B cell (primary cell): ENCODE results near the gene ADAMTS13. TPM values are rescaled to one million over a fixed set of nuclear protein-coding genes. Genes with fewer than 3 reads are reported as not detected.
A peak's percentile ranks its signal among the peaks of the same experiment; 100 is the strongest.

Experiments
- ATAC-seq: fragments of 200-7000 bp; cut with Tn5 transposase; one replicate; pipeline ENCODE4 v1.10.0; 2021; ENCODE audit warnings: low read depth, mild to moderate bottlenecking, moderate number of reproducible peaks, moderate library complexity
- CTCF ChIA-PET: fragments of 350-600 bp; sonication (Branson Sonifier 250); formaldehyde crosslinking; loops from one replicate; lab custom pipeline; 2021; ENCODE audit warnings: antibody characterized with exemption, inconsistent platforms; lab: Charles Lee
- POLR2A ChIA-PET: fragments of 350-600 bp; sonication (Branson Sonifier 250); formaldehyde crosslinking; loops from one replicate; lab custom pipeline; 2021; ENCODE audit warnings: antibody characterized with exemption; lab: Charles Lee
- DNase-seq: peaks from one replicate; pipeline ENCODE4 v3.0.0; 2013
- H2AFZ ChIP-seq: 2 replicates; pipeline ENCODE4 v1.6.1; 2012; ENCODE audit warnings: mild to moderate bottlenecking, low read depth, low read length; ENCODE audit not compliant: insufficient read depth, poor library complexity, severe bottlenecking
- H3K27ac ChIP-seq, 2 donors: 1 replicate in 1 of 2; 2 replicates in 1 of 2; pipeline ENCODE4 v1.5.1; 2012 to 2013; ENCODE audit warnings: low read length in 2 of 2, mild to moderate bottlenecking in 2 of 2, moderate library complexity in 1 of 2
- H3K27me3 ChIP-seq, 4 experiments: fragments of 200-600 bp in 1 of 4; sonication (generic) in 1 of 4; replicated peaks in 1 of 4; 1 replicate in 2 of 4; 2 replicates in 2 of 4; pipeline versions ENCODE4 v1.6.1 to v1.7.0; 2013 to 2016; ENCODE audit warnings: low read length in 3 of 4, mild to moderate bottlenecking in 2 of 4, mixed read lengths in 1 of 4, moderate library complexity in 1 of 4; ENCODE audit not compliant: insufficient read depth in 4 of 4, control insufficient read depth in 3 of 4; ENCODE audit errors: control extremely low read depth in 1 of 4
- H3K36me3 ChIP-seq, 2 experiments: replicated peaks in 1 of 2; 1 replicate in 1 of 2; 2 replicates in 1 of 2; pipeline versions ENCODE4 v1.6.1 to v1.7.1; 2013; ENCODE audit warnings: low read length in 1 of 2; ENCODE audit not compliant: insufficient read depth in 2 of 2, control insufficient read depth in 1 of 2; ENCODE audit errors: control extremely low read depth in 1 of 2, extremely low read depth in 1 of 2
- H3K4me1 ChIP-seq, 2 donors: fragments of 200-600 bp in 1 of 2; sonication (generic) in 1 of 2; 1 replicate in 1 of 2; 2 replicates in 1 of 2; pipeline versions ENCODE4 v1.5.1 to v1.6.1; 2013 to 2017; ENCODE audit warnings: low read length in 2 of 2; ENCODE audit not compliant: control insufficient read depth in 2 of 2, insufficient read depth in 2 of 2
- H3K4me2 ChIP-seq: replicated peaks from 2 replicates; pipeline ENCODE3; 2012; ENCODE audit warnings: mild to moderate bottlenecking, low read depth, low read length; ENCODE audit not compliant: poor library complexity, severe bottlenecking
- H3K4me3 ChIP-seq, 5 experiments: fragments of 200-600 bp in 1 of 5; sonication (generic) in 1 of 5; 1 replicate in 3 of 5; 2 replicates in 2 of 5; pipeline versions ENCODE4 v1.5.1 to v1.7.0; 2011 to 2016; ENCODE audit warnings: low read length in 4 of 5, mild to moderate bottlenecking in 4 of 5, low read depth in 2 of 5, control low read depth in 1 of 5, moderate library complexity in 1 of 5; ENCODE audit not compliant: insufficient read depth in 1 of 5; ENCODE audit errors: control extremely low read depth in 1 of 5, extremely low read depth in 1 of 5
- H3K79me2 ChIP-seq: fragments of 200-600 bp; sonication (generic); one replicate; pipeline ENCODE4 v1.6.0; 2016; ENCODE audit warnings: low read length; ENCODE audit not compliant: control insufficient read depth, insufficient read depth
- H3K9ac ChIP-seq: fragments of 200-600 bp; sonication (generic); 2 replicates; pipeline ENCODE4 v1.6.1; 2017; ENCODE audit warnings: mild to moderate bottlenecking, low read length, moderate library complexity
- H3K9me3 ChIP-seq, 3 donors: one replicate each; pipeline versions ENCODE4 v1.6.1 to v1.7.1; 2013; ENCODE audit warnings: low read length in 2 of 3; ENCODE audit not compliant: control insufficient read depth in 2 of 3, insufficient read depth in 1 of 3; ENCODE audit errors: control extremely low read depth in 1 of 3
- H4K20me1 ChIP-seq: 2 replicates; pipeline ENCODE4 v1.6.0; 2012; ENCODE audit warnings: mild to moderate bottlenecking, low read length; ENCODE audit not compliant: insufficient read depth, control insufficient read depth, poor library complexity, severe bottlenecking
- H3K27ac Mint-ChIP-seq: one replicate; pipeline ENCODE4 v1.8.0; 2021; ENCODE audit warnings: mixed read lengths
- H3K27me3 Mint-ChIP-seq: one replicate; pipeline ENCODE4 v1.8.0; 2021; ENCODE audit warnings: mixed read lengths
- H3K4me1 Mint-ChIP-seq: one replicate; pipeline ENCODE4 v1.8.0; 2021; ENCODE audit warnings: mixed read lengths
- H3K4me3 Mint-ChIP-seq: one replicate; pipeline ENCODE4 v1.8.0; 2021; ENCODE audit warnings: mixed read lengths
- H3K9me3 Mint-ChIP-seq: one replicate; pipeline ENCODE4 v1.8.0; 2022; ENCODE audit warnings: mixed read lengths; ENCODE audit not compliant: insufficient read depth
- EZH2 ChIP-seq: IDR thresholded peaks from 2 replicates; pipeline ENCODE4 v1.6.1; 2012; ENCODE audit warnings: borderline replicate concordance, low read depth, mild to moderate bottlenecking, moderate library complexity, low read length; ENCODE audit not compliant: insufficient read depth, poor library complexity, severe bottlenecking
- WGBS: methylation state at CpG from one replicate; pipeline ENCODE4 v1.1.5; 2013; ENCODE audit warnings: missing lambda C conversion rate; ENCODE audit not compliant: insufficient coverage; 5-methylcytosine and 5-hydroxymethylcytosine counted together
- intact Hi-C: fragments of 100-400 bp; cut with micrococcal nuclease; formaldehyde crosslinking; loops from one replicate; pipeline ENCODE4 v1.10.0; 2022
- polyA plus RNA-seq: library from polyadenylated mRNA; depleted of rRNA; stranded (reverse); fragments of >200 nt; gene quantifications from 2 replicates; pipeline ENCODE4 v1.2.3, GENCODE V29; 2012
- total RNA-seq, 2 donors: library from RNA; stranded (reverse); fragments of 120-200 nt in 1 of 2; gene quantifications; 1 replicate in 1 of 2; 2 replicates in 1 of 2; pipeline versions ENCODE4 v1.2.3 to v1.2.4, GENCODE V29; 2013 to 2022
- TF ChIP-seq, protein P1 (sequence below): fragments of 200-600 bp; IDR thresholded peaks from one replicate; pipeline ENCODE4 v1.8.0; 2022; ENCODE audit warnings: antibody characterized with exemption, mild to moderate bottlenecking

ADAMTS13 gene
- total and polyA plus RNA-seq, 2 donors (not counting 1 experiment from before 2014, with no cell fraction given): 2.5 to 5.7 TPM

DNA sequence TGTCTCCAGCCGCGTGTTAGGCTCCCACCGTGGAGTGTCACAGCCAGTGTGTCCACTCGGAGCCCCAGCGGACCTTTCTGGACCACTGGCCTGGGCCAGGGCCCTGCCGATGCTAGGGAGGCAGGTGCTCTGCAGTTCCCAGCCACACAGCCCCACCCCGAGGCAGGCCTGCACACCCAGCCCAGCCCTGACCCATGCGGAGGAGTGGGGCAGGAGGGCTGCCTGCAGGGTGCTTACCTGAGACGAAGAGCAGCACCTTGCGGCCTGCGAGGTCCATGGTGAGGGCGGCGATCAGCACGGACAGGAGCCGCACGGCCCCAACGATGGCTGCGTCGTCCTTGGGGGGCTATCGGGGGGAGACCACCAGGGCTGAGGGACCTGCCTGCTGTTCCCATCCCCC, 51.6 kb downstream of the ADAMTS13 start:
- POLR2A ChIA-PET: interaction anchor here (0.6 kb wide), 1 partner anchor 22 kb away, joined by 9 read pairs; no protein-coding TSS in a partner anchor
- intact Hi-C loops: loop anchor here (10.0 kb wide), 1 partner anchor 359 kb away; no protein-coding TSS in a partner anchor
- H3K36me3 ChIP-seq: peaks cover 0 to 64% of the 10 kb centered on the region in 2 experiments

DNA sequence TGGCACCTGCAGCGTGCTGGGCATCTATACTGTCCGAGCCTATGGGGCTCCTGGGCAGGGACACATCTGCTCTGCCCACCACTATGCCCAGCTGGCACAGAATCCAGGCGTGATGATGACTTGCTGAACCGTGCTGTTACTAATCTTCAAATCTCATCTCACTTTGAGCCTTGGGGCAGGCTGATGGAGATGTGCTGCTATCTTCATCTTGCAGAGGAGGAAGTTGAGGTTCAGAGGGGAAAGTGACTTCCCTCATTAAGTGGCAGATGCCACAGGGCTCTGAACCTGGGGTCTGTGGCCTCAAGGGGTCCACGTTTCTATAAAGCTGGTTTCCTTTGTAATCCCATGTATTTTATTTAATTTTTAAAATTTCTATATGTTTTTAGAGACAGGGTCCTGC, 52.0 kb downstream of the ADAMTS13 start:
- ChIA-PET POLR2A (interaction anchor here (0.6 kb wide), 1 partner anchor 23 kb away, joined by 9 read pairs; no protein-coding TSS in a partner anchor), CTCF (interaction anchor here (0.7 to 1.4 kb wide), 3 partner anchors 12 to 287 kb away, joined by 3 to 4 read pairs (median 3); no protein-coding TSS in a partner anchor)
- Histone ChIP-seq H3K4me3 (no peak overlapping the region), H3K27ac (no peak overlapping the region), H3K79me2 (peaks cover 33% of the 10 kb centered on the region), H3K9ac (no peak overlapping the region), H3K27me3 (no peaks in the 10 kb centered on the region), H3K9me3 (no peaks in the 10 kb centered on the region), H2AFZ (no peak overlapping the region), H3K36me3 (peaks cover 0 to 62% of the 10 kb centered on the region in 2 experiments), H3K4me2 (peak overlapping the region; percentile 45), H3K4me1 (peaks cover 25 to 53% of the 10 kb centered on the region in 2 donors), H4K20me1 (peaks cover 80% of the 10 kb centered on the region)
- Mint-ChIP-seq H3K27me3 (no peaks in the 10 kb centered on the region), H3K4me1 (peaks cover 32% of the 10 kb centered on the region), H3K9me3 (no peaks in the 10 kb centered on the region), H3K4me3 (no peak overlapping the region), H3K27ac (peak overlapping the region; percentile 12)
- ATAC-seq (no peak), DNase-seq (no peak)
- 25% methylated on average over 2 of the region's 5 CpGs for WGBS
- TF ChIP-seq, protein P1, sequence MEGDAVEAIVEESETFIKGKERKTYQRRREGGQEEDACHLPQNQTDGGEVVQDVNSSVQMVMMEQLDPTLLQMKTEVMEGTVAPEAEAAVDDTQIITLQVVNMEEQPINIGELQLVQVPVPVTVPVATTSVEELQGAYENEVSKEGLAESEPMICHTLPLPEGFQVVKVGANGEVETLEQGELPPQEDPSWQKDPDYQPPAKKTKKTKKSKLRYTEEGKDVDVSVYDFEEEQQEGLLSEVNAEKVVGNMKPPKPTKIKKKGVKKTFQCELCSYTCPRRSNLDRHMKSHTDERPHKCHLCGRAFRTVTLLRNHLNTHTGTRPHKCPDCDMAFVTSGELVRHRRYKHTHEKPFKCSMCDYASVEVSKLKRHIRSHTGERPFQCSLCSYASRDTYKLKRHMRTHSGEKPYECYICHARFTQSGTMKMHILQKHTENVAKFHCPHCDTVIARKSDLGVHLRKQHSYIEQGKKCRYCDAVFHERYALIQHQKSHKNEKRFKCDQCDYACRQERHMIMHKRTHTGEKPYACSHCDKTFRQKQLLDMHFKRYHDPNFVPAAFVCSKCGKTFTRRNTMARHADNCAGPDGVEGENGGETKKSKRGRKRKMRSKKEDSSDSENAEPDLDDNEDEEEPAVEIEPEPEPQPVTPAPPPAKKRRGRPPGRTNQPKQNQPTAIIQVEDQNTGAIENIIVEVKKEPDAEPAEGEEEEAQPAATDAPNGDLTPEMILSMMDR: no peak
- no peak for TF ChIP-seq EZH2
- intact Hi-C loops: loop anchor here (10.0 kb wide), 1 partner anchor 359 kb away; no protein-coding TSS in a partner anchor

More for the DNA sequence above, 51.6 kb downstream of the ADAMTS13 start:
- H3K9me3 Mint-ChIP-seq: no peaks in the 10 kb centered on the region
- H3K9ac ChIP-seq: no peak overlapping the region
- H3K4me3 ChIP-seq: no peak overlapping the region
- no peak for DNase-seq
- no peak for ATAC-seq
- peaks cover 85% of the 10 kb centered on the region for H4K20me1 ChIP-seq
- TF ChIP-seq, protein P1: no peak
- TF ChIP-seq EZH2: no peak
- H3K4me1 ChIP-seq: peaks cover 25 to 53% of the 10 kb centered on the region in 2 donors
- CTCF ChIA-PET: interaction anchor here (1.0 to 1.4 kb wide), 2 partner anchors 13 to 286 kb away, joined by 3 to 4 read pairs; no protein-coding TSS in a partner anchor
- 86% methylated on average over 20 of the region's 20 CpGs for WGBS
- no peak overlapping the region for H3K4me3 Mint-ChIP-seq
- H3K4me2 ChIP-seq: peak overlapping the region; percentile 45
- no peak overlapping the region for H3K27ac ChIP-seq
- H3K27me3 ChIP-seq: no peaks in the 10 kb centered on the region
- peaks cover 32% of the 10 kb centered on the region for H3K79me2 ChIP-seq
- H3K9me3 ChIP-seq: no peaks in the 10 kb centered on the region
- H3K4me1 Mint-ChIP-seq: peaks cover 32% of the 10 kb centered on the region
- H3K27me3 Mint-ChIP-seq: no peaks in the 10 kb centered on the region
- H2AFZ ChIP-seq: no peak overlapping the region
- H3K27ac Mint-ChIP-seq: no peak overlapping the region
